NCI-H146 treated with DMSO at 0.1 percent for 48 hours (cell line): ENCODE results near the gene CXorf51A.
"Not testable (repeated sequence)": the region's sequence is repeated elsewhere in the genome, so short reads cannot be mapped to it uniquely, and the experiment has no call there.

Experiments
- DNase-seq: peaks from one replicate; lab custom pipeline; 2025; ENCODE audit not compliant: unreplicated experiment; lab: John Stamatoyannopoulos, UW

CXorf51A gene

DNA sequence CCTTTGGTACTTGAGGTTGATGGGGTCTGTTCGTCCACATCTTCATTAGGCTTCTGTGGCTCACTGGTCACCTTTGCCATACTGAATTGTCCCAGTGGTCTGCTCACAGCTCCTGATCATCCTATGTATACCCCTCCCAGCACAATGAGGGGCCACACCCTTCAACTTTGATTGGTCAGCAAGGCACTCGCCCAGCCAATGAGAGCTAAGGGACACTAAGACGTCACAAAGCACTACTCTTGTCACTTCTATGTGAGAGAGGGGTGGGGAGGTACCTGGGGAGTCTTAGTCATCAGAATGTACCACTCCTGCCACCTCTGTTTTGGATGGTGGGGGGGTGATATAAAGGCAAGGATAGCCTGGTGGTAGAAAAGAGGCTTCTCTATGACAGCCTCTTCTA is at the start of gene CXorf51A:
Gene CXorf51A, minus strand, starts transcription at position 101 of the 400 bp plus-strand sequence. Its CDS starts 21 bp downstream, at position 80.
- DNase-seq, result not testable (repeated sequence)

DNA sequence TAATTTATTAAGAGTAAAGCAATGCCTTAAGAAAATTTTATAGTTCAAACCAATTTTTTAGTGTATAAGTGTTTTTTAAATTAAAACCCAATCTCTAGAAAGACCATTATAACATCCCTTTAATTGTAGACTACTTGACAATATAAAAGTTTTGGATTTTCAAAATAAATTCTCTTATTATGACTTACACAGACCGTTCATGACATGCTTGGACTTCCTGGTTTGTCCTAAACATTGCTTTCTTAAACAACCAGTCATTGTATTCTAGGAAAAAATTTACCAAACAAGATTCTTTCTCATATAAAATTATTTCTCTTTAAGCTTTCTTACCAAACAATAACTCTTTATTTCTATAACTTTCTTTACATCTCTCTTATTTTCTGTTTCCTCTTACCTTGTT is 49.0 kb upstream of the CXorf51A start:
- no peak for DNase-seq

DNA sequence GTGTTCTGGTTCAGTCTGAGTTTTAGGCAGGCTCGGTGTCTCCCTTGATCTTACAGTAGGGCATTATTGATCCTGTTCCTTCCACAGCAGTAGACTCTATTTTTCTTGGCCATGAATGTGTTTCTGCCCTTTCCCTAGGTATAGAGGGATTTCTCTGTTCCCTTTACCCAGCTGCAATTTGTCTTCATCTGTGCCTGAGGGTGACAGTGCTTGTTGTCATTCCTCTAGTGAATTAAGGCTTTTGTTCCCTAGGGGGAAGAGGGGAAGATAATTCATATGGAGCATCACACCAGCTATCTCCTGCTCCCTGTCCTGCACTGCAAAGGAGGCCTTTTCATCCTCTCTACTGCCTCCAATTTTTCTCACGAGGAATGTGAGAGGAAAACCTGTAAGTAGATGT is 39.7 kb upstream of the CXorf51A start:
- no peak for DNase-seq

DNA sequence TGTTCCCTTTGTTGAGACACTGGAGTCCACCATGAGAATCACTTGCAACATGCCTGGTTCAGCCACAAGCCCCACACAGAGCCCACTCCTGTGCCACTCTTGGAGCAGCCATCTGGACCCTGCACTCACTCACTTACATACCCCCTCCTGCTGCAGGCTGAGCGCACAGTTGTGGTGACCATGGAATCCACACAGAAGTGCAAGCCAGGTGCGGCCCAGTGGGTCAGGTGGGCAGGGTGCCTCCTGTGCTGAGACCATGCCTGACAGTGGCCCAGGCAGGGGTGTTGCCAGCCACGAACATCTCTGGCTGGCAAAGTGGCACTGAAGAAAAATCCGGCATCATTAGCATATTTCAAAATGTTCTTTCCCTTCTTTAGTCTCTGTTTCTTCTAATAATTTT is 17.4 kb upstream of the CXorf51A start:
- DNase-seq, result no peak

DNA sequence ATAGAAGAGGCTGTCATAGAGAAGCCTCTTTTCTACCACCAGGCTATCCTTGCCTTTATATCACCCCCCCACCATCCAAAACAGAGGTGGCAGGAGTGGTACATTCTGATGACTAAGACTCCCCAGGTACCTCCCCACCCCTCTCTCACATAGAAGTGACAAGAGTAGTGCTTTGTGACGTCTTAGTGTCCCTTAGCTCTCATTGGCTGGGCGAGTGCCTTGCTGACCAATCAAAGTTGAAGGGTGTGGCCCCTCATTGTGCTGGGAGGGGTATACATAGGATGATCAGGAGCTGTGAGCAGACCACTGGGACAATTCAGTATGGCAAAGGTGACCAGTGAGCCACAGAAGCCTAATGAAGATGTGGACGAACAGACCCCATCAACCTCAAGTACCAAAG is 5.1 kb downstream of the CXorf51A start, which contains the start of gene CXorf51B:
Gene CXorf51B, plus strand, starts transcription at position 301 of the 400 bp plus-strand sequence. Its CDS starts 21 bp downstream, at position 322.
- DNase-seq, result not testable (repeated sequence)
